ENCODE results near the gene SPATA2L.
A peak's percentile ranks its signal among the peaks of the same experiment; 100 is the strongest.

GRCh38 chr16:89667633-89668032 lies 33.9 kb downstream of the SPATA2L start:
- TF ChIP-seq JUN (IDR thresholded peaks at IDR 0.05; ENCODE audit: low read depth, low read length): no peak
- no peak for TF ChIP-seq POLR2AphosphoS5 (IDR thresholded peaks at IDR 0.05; ENCODE audit: low read depth, low read length)
- TF ChIP-seq EP300 (IDR thresholded peaks at IDR 0.05; ENCODE audit: borderline replicate concordance in 1 of 2, low read depth in 2 of 2, low read length in 2 of 2): no peak
- TF ChIP-seq TCF12 (IDR thresholded peaks at IDR 0.05; ENCODE audit: low read depth, low read length): no peak
- TF ChIP-seq CTCF (IDR thresholded peaks at IDR 0.05; ENCODE audit: control extremely low read depth in 1 of 3, insufficient read depth in 1 of 3, low read depth in 1 of 3, low read length in 3 of 3): peak in 1 of 3 experiments; percentile 15; a peak in 1 of 4 replicates

Data from H1 (cell line).